GM23248 (cell line): ENCODE data around the gene TMEM50B. TPM values are rescaled to one million over a fixed set of nuclear protein-coding genes. Genes with fewer than 3 reads are reported as not detected.
A peak's percentile ranks its signal among the peaks of the same experiment; 100 is the strongest.

ENCODE experiments used
- DNase-seq: peaks from one replicate; pipeline ENCODE4 v3.0.0-alpha.2; 2015
- H2AFZ ChIP-seq: fragments of 200-600 bp; sonication (generic); 2 replicates; pipeline ENCODE4 v1.6.1; 2016; ENCODE audit warnings: antibody characterized with exemption
- H3F3A ChIP-seq: fragments of 200-600 bp; sonication (generic); 2 replicates; pipeline ENCODE4 v1.6.1; 2016; ENCODE audit warnings: mild to moderate bottlenecking, antibody characterized with exemption, mixed run types; ENCODE audit not compliant: insufficient read depth
- H3K27ac ChIP-seq: fragments of 200-600 bp; sonication (generic); 2 replicates; pipeline ENCODE4 v1.5.1; 2016; ENCODE audit warnings: mild to moderate bottlenecking
- H3K27me3 ChIP-seq: fragments of 200-600 bp; sonication (generic); replicated peaks from 2 replicates; pipeline ENCODE4 v1.6.1; 2016; ENCODE audit warnings: mild to moderate bottlenecking; ENCODE audit not compliant: insufficient read depth
- H3K36me3 ChIP-seq: fragments of 200-600 bp; sonication (generic); 2 replicates; pipeline ENCODE4 v1.6.1; 2016; ENCODE audit warnings: low read depth, mild to moderate bottlenecking
- H3K4me1 ChIP-seq: fragments of 200-600 bp; sonication (generic); 2 replicates; pipeline ENCODE4 v1.6.1; 2016; ENCODE audit warnings: mild to moderate bottlenecking; ENCODE audit not compliant: insufficient read depth
- H3K4me2 ChIP-seq: fragments of 200-600 bp; sonication (generic); one replicate; pipeline ENCODE4 v1.6.1; 2016; ENCODE audit warnings: mild to moderate bottlenecking; ENCODE audit not compliant: unreplicated experiment
- H3K4me3 ChIP-seq: fragments of 200-600 bp; sonication (generic); 2 replicates; pipeline ENCODE4 v1.5.1; 2016; ENCODE audit warnings: mild to moderate bottlenecking
- H3K79me2 ChIP-seq: fragments of 200-600 bp; sonication (generic); 2 replicates; pipeline ENCODE4 v1.6.1; 2016; ENCODE audit warnings: mild to moderate bottlenecking; ENCODE audit not compliant: insufficient read depth
- H3K9ac ChIP-seq: fragments of 200-600 bp; sonication (generic); 2 replicates; pipeline ENCODE4 v1.6.1; 2016; ENCODE audit warnings: mild to moderate bottlenecking
- H3K9me2 ChIP-seq: fragments of 200-600 bp; sonication (generic); 2 replicates; pipeline ENCODE4 v1.6.1; 2016; ENCODE audit warnings: mixed run types, mild to moderate bottlenecking, moderate library complexity; ENCODE audit not compliant: insufficient read depth
- H3K9me3 ChIP-seq: fragments of 200-600 bp; sonication (generic); one replicate; pipeline ENCODE4 v1.6.1; 2017; ENCODE audit warnings: low read depth
- H4K20me1 ChIP-seq: fragments of 200-600 bp; sonication (generic); 2 replicates; pipeline ENCODE4 v1.6.0; 2016; ENCODE audit not compliant: insufficient read depth
- EZH2 ChIP-seq: fragments of 200-600 bp; sonication (generic); IDR thresholded peaks from 2 replicates; pipeline ENCODE4 v1.6.1; 2018; ENCODE audit warnings: antibody characterized with exemption, mild to moderate bottlenecking; ENCODE audit not compliant: insufficient read depth, poor library complexity, severe bottlenecking
- EZH2phosphoT487 ChIP-seq: fragments of 200-600 bp; sonication (generic); IDR thresholded peaks from 2 replicates; pipeline ENCODE4 v1.6.1; 2018; ENCODE audit warnings: antibody characterized with exemption, moderate library complexity, mild to moderate bottlenecking, low read depth; ENCODE audit not compliant: insufficient read depth
- WGBS, 2 experiments: methylation state at CpG; one replicate each; pipeline ENCODE4 v1.1.6; 2015 to 2017; ENCODE audit warnings: low lambda C conversion rate in 2 of 2, low coverage in 1 of 2; ENCODE audit errors: missing lambda C conversion rate in 2 of 2; 5-methylcytosine and 5-hydroxymethylcytosine counted together
- in situ Hi-C: fragments of 300-500 bp; cut with MboI; formaldehyde crosslinking; loops from 2 replicates; pipeline ENCODE4 v1.15.0; 2020
- polyA plus RNA-seq: library from polyadenylated mRNA; unstranded; fragments of >200 nt; fragmentation: Nextera tagmentation; extraction: Ambion mirVana; gene quantifications from 2 replicates; pipeline ENCODE4 v1.2.1, GENCODE V29; 2016
- total RNA-seq: library from RNA; depleted of rRNA; stranded (reverse); fragments of >200 nt; shearing (Covaris generic); gene quantifications from 2 replicates; pipeline ENCODE4 v1.2.3, GENCODE V29; 2014; rRNA removed

TMEM50B gene
- total and polyA plus RNA-seq, 2 experiments from 2014 or later: 35.1 to 43.9 TPM

GRCh38 chr21:33402001-33402979 lies 77.5 kb downstream of the TMEM50B start:
- H2AFZ ChIP-seq: peak overlapping the region; percentile 70
- H3K79me2 ChIP-seq: peaks cover 38% of the 10 kb centered on the region
- peaks cover 24% of the 10 kb centered on the region for H3K4me1 ChIP-seq
- in situ Hi-C loops: no loop called here
- H3K4me2 ChIP-seq: peak overlapping the region; percentile 83
- peak; percentile 83 for DNase-seq
- TF ChIP-seq EZH2 (no peak), EZH2phosphoT487 (no peak)
- H3K9me2 ChIP-seq: no peaks in the 10 kb centered on the region
- no peaks in the 10 kb centered on the region for H3K36me3 ChIP-seq
- no peaks in the 10 kb centered on the region for H3K9me3 ChIP-seq
- 0 out of 2 replicates have a peak, but pooled peaks cover 5% of the 10 kb centered on the region for H4K20me1 ChIP-seq
- H3K27ac ChIP-seq: peak overlapping the region; percentile 87
- peak overlapping the region; percentile 97 for H3K9ac ChIP-seq
- H3F3A ChIP-seq: peaks cover 39% of the 10 kb centered on the region
- 1 to 3% methylated on average over 37 to 45 of the region's 45 CpGs for WGBS, 2 experiments
- no peaks in the 10 kb centered on the region for H3K27me3 ChIP-seq
- peak overlapping the region; percentile 87 for H3K4me3 ChIP-seq

- Histone ChIP-seq H3K27me3 (no peaks in the 10 kb centered on the region), H2AFZ (peak overlapping the region; percentile 70), H3K9me2 (no peaks in the 10 kb centered on the region), H3K9ac (peak overlapping the region; percentile 97), H3K4me1 (peaks cover 24% of the 10 kb centered on the region), H3K36me3 (no peaks in the 10 kb centered on the region), H3K4me3 (peak overlapping the region; percentile 87), H4K20me1 (0 out of 2 replicates have a peak, but pooled peaks cover 5% of the 10 kb centered on the region), H3K27ac (peak overlapping the region; percentile 87), H3K4me2 (peak overlapping the region; percentile 83), H3K9me3 (no peaks in the 10 kb centered on the region), H3K79me2 (peaks cover 31% of the 10 kb centered on the region), H3F3A (peaks cover 39% of the 10 kb centered on the region)
- 4 to 14% methylated on average over 6 of the region's 6 CpGs for WGBS, 2 experiments
- in situ Hi-C loops: no loop called here
- TF ChIP-seq EZH2phosphoT487 (no peak), EZH2 (no peak)
- DNase-seq: peak; percentile 80
Observed at GRCh38 chr21:33401630-33401992, 78.2 kb downstream of the TMEM50B start.

Other genes starting within 250 kb of the TMEM50B start
- gene IL10RB, start 213.6 kb downstream of the TMEM50B start, total RNA-seq: 49.3 and 50.6 TPM in 2 replicates
- 52.4 and 56.8 TPM in 2 replicates for gene IL10RB, start 213.6 kb downstream of the TMEM50B start, polyA plus RNA-seq
- gene IFNAR1, start 155.0 kb downstream of the TMEM50B start, total RNA-seq: 19.1 and 24.0 TPM in 2 replicates
- 55.9 and 65.1 TPM in 2 replicates for gene IFNAR1, start 155.0 kb downstream of the TMEM50B start, polyA plus RNA-seq
- 92.8 and 98.3 TPM in 2 replicates for gene IFNGR2, start 76.6 kb downstream of the TMEM50B start, total RNA-seq
- 113 and 116 TPM in 2 replicates for gene IFNGR2, start 76.6 kb downstream of the TMEM50B start, polyA plus RNA-seq
- 0.38 and 2.4 TPM in 2 replicates for gene DNAJC28, start 11.7 kb upstream of the TMEM50B start, total RNA-seq
- gene DNAJC28, start 11.7 kb upstream of the TMEM50B start, polyA plus RNA-seq: 2.0 TPM in 2 replicates
- 52.1 and 54.6 TPM in 2 replicates for gene GART, start 62.1 kb upstream of the TMEM50B start, total RNA-seq
- gene GART, start 62.1 kb upstream of the TMEM50B start, polyA plus RNA-seq: 58.2 and 61.8 TPM in 2 replicates
- 106 and 109 TPM in 2 replicates for gene SON, start 63.1 kb upstream of the TMEM50B start, total RNA-seq
- 303 and 336 TPM in 2 replicates for gene SON, start 63.1 kb upstream of the TMEM50B start, polyA plus RNA-seq
- gene DONSON, start 108.7 kb upstream of the TMEM50B start, total RNA-seq: 13.2 and 18.2 TPM in 2 replicates
- 14.1 and 16.8 TPM in 2 replicates for gene DONSON, start 108.7 kb upstream of the TMEM50B start, polyA plus RNA-seq
- 13.6 and 18.3 TPM in 2 replicates for gene CRYZL1, start 161.8 kb upstream of the TMEM50B start, total RNA-seq
- 35.7 and 37.4 TPM in 2 replicates for gene CRYZL1, start 161.8 kb upstream of the TMEM50B start, polyA plus RNA-seq
- 35.5 and 43.4 TPM in 2 replicates for gene ITSN1, start 162.5 kb upstream of the TMEM50B start, total RNA-seq
- 48.2 and 57.1 TPM in 2 replicates for gene ITSN1, start 162.5 kb upstream of the TMEM50B start, polyA plus RNA-seq